ENCODE results near the gene TPSB2. TPM values are rescaled to one million over a fixed set of nuclear protein-coding genes. Genes with fewer than 3 reads are reported as not detected.

Gene TPSB2
- total and polyA plus RNA-seq, 9 of the 15 experiments (the other 6 are each of a cell fraction or from before 2014, with no cell fraction given) = 0.18 TPM; not detected in 8

Other genes with a start within 250 kb of the TPSB2 start
Only the 7 nearest of the 16 such genes appear.
- gene CACNA1H, start 77.1 kb downstream of the TPSB2 start, total RNA-seq (2014; rRNA removed) = 0.04 TPM in 1 of 2 replicates, not detected in the other
- not detected in 2 replicates for gene CACNA1H, start 77.1 kb downstream of the TPSB2 start, total RNA-seq (2014; rRNA removed; fragmentation: Illumina TruSeq; extraction: Trizol)
- gene CACNA1H, start 77.1 kb downstream of the TPSB2 start, total RNA-seq (2015; rRNA removed; fragmentation: Illumina TruSeq; extraction: Trizol) = not detected in 2 replicates
- 0.09 and 0.18 TPM in 2 replicates for gene CACNA1H, start 77.1 kb downstream of the TPSB2 start, total RNA-seq (2021)
- gene CACNA1H, start 77.1 kb downstream of the TPSB2 start, polyA plus RNA-seq (2011; rRNA removed) = 0.10 and 0.11 TPM in 2 replicates
- gene CACNA1H, start 77.1 kb downstream of the TPSB2 start, polyA plus RNA-seq (2014; fragmentation: Illumina TruSeq; extraction: Trizol) = not detected in 2 replicates
- gene CACNA1H, start 77.1 kb downstream of the TPSB2 start, polyA plus RNA-seq (2014; fragmentation: Nextera tagmentation; extraction: Ambion mirVana) = not detected
- not detected in 2 replicates for gene CACNA1H, start 77.1 kb downstream of the TPSB2 start, polyA plus RNA-seq (2014; rRNA removed)
- gene TPSG1, start 4.9 kb downstream of the TPSB2 start, total RNA-seq (2014; rRNA removed) = not detected in 2 replicates
- gene TPSG1, start 4.9 kb downstream of the TPSB2 start, total RNA-seq (2014; rRNA removed; fragmentation: Illumina TruSeq; extraction: Trizol) = not detected in 2 replicates
- not detected in 2 replicates for gene TPSG1, start 4.9 kb downstream of the TPSB2 start, total RNA-seq (2015; rRNA removed; fragmentation: Illumina TruSeq; extraction: Trizol)
- not detected in 2 replicates for gene TPSG1, start 4.9 kb downstream of the TPSB2 start, total RNA-seq (2021)
- gene TPSG1, start 4.9 kb downstream of the TPSB2 start, polyA plus RNA-seq (2011; rRNA removed) = not detected in 2 replicates
- not detected in 2 replicates for gene TPSG1, start 4.9 kb downstream of the TPSB2 start, polyA plus RNA-seq (2014; fragmentation: Illumina TruSeq; extraction: Trizol)
- not detected for gene TPSG1, start 4.9 kb downstream of the TPSB2 start, polyA plus RNA-seq (2014; fragmentation: Nextera tagmentation; extraction: Ambion mirVana)
- not detected in 2 replicates for gene TPSG1, start 4.9 kb downstream of the TPSB2 start, polyA plus RNA-seq (2014; rRNA removed)
- not detected in 2 replicates for gene TPSAB1, start 10.5 kb upstream of the TPSB2 start, total RNA-seq (2014; rRNA removed)
- gene TPSAB1, start 10.5 kb upstream of the TPSB2 start, total RNA-seq (2014; rRNA removed; fragmentation: Illumina TruSeq; extraction: Trizol) = not detected in 2 replicates
- not detected in 2 replicates for gene TPSAB1, start 10.5 kb upstream of the TPSB2 start, total RNA-seq (2015; rRNA removed; fragmentation: Illumina TruSeq; extraction: Trizol)
- gene TPSAB1, start 10.5 kb upstream of the TPSB2 start, total RNA-seq (2021) = 0.31 TPM in 1 of 2 replicates, not detected in the other
- not detected in 2 replicates for gene TPSAB1, start 10.5 kb upstream of the TPSB2 start, polyA plus RNA-seq (2011; rRNA removed)
- not detected in 2 replicates for gene TPSAB1, start 10.5 kb upstream of the TPSB2 start, polyA plus RNA-seq (2014; fragmentation: Illumina TruSeq; extraction: Trizol)
- not detected for gene TPSAB1, start 10.5 kb upstream of the TPSB2 start, polyA plus RNA-seq (2014; fragmentation: Nextera tagmentation; extraction: Ambion mirVana)
- gene TPSAB1, start 10.5 kb upstream of the TPSB2 start, polyA plus RNA-seq (2014; rRNA removed) = not detected in 2 replicates
- not detected in 2 replicates for gene TPSD1, start 25.9 kb upstream of the TPSB2 start, total RNA-seq (2014; rRNA removed)
- not detected in 2 replicates for gene TPSD1, start 25.9 kb upstream of the TPSB2 start, total RNA-seq (2014; rRNA removed; fragmentation: Illumina TruSeq; extraction: Trizol)
- not detected in 2 replicates for gene TPSD1, start 25.9 kb upstream of the TPSB2 start, total RNA-seq (2015; rRNA removed; fragmentation: Illumina TruSeq; extraction: Trizol)
- not detected in 2 replicates for gene TPSD1, start 25.9 kb upstream of the TPSB2 start, total RNA-seq (2021)
- gene TPSD1, start 25.9 kb upstream of the TPSB2 start, polyA plus RNA-seq (2011; rRNA removed) = not detected in 2 replicates
- not detected in 2 replicates for gene TPSD1, start 25.9 kb upstream of the TPSB2 start, polyA plus RNA-seq (2014; fragmentation: Illumina TruSeq; extraction: Trizol)
- not detected for gene TPSD1, start 25.9 kb upstream of the TPSB2 start, polyA plus RNA-seq (2014; fragmentation: Nextera tagmentation; extraction: Ambion mirVana)
- not detected in 2 replicates for gene TPSD1, start 25.9 kb upstream of the TPSB2 start, polyA plus RNA-seq (2014; rRNA removed)
- gene UBE2I, start 79.5 kb upstream of the TPSB2 start, total RNA-seq (2014; rRNA removed) = 64.7 and 104 TPM in 2 replicates
- 103 and 114 TPM in 2 replicates for gene UBE2I, start 79.5 kb upstream of the TPSB2 start, total RNA-seq (2014; rRNA removed; fragmentation: Illumina TruSeq; extraction: Trizol)
- 96.9 and 104 TPM in 2 replicates for gene UBE2I, start 79.5 kb upstream of the TPSB2 start, total RNA-seq (2015; rRNA removed; fragmentation: Illumina TruSeq; extraction: Trizol)
- 208 and 215 TPM in 2 replicates for gene UBE2I, start 79.5 kb upstream of the TPSB2 start, total RNA-seq (2021)
- 132 and 145 TPM in 2 replicates for gene UBE2I, start 79.5 kb upstream of the TPSB2 start, polyA plus RNA-seq (2011; rRNA removed)
- gene UBE2I, start 79.5 kb upstream of the TPSB2 start, polyA plus RNA-seq (2014; fragmentation: Illumina TruSeq; extraction: Trizol) = 222 and 254 TPM in 2 replicates
- gene UBE2I, start 79.5 kb upstream of the TPSB2 start, polyA plus RNA-seq (2014; fragmentation: Nextera tagmentation; extraction: Ambion mirVana) = 10 to 100 TPM; 36.6 to 45.1 TPM
- gene UBE2I, start 79.5 kb upstream of the TPSB2 start, polyA plus RNA-seq (2014; rRNA removed) = 171 and 184 TPM in 2 replicates
- gene BAIAP3, start 103.5 kb upstream of the TPSB2 start, total RNA-seq (2014; rRNA removed) = 2.3 and 4.5 TPM in 2 replicates
- gene BAIAP3, start 103.5 kb upstream of the TPSB2 start, total RNA-seq (2014; rRNA removed; fragmentation: Illumina TruSeq; extraction: Trizol) = 0.06 and 0.18 TPM in 2 replicates
- 0.33 and 1.2 TPM in 2 replicates for gene BAIAP3, start 103.5 kb upstream of the TPSB2 start, total RNA-seq (2015; rRNA removed; fragmentation: Illumina TruSeq; extraction: Trizol)
- gene BAIAP3, start 103.5 kb upstream of the TPSB2 start, total RNA-seq (2021) = 3.3 and 3.4 TPM in 2 replicates
- 0.81 and 1.8 TPM in 2 replicates for gene BAIAP3, start 103.5 kb upstream of the TPSB2 start, polyA plus RNA-seq (2011; rRNA removed)
- 0.34 and 1.1 TPM in 2 replicates for gene BAIAP3, start 103.5 kb upstream of the TPSB2 start, polyA plus RNA-seq (2014; fragmentation: Illumina TruSeq; extraction: Trizol)
- gene BAIAP3, start 103.5 kb upstream of the TPSB2 start, polyA plus RNA-seq (2014; fragmentation: Nextera tagmentation; extraction: Ambion mirVana) = under 1 TPM in 1 of 2 experiments, not detected in 1; 0.03 TPM
- gene BAIAP3, start 103.5 kb upstream of the TPSB2 start, polyA plus RNA-seq (2014; rRNA removed) = 1.5 and 4.5 TPM in 2 replicates
- 74.8 and 100.0 TPM in 2 replicates for gene TSR3, start 121.7 kb upstream of the TPSB2 start, total RNA-seq (2014; rRNA removed)
- gene TSR3, start 121.7 kb upstream of the TPSB2 start, total RNA-seq (2014; rRNA removed; fragmentation: Illumina TruSeq; extraction: Trizol) = 6.7 TPM in 2 replicates
- 29.6 and 31.9 TPM in 2 replicates for gene TSR3, start 121.7 kb upstream of the TPSB2 start, total RNA-seq (2015; rRNA removed; fragmentation: Illumina TruSeq; extraction: Trizol)
- gene TSR3, start 121.7 kb upstream of the TPSB2 start, total RNA-seq (2021) = 50.5 and 53.7 TPM in 2 replicates
- gene TSR3, start 121.7 kb upstream of the TPSB2 start, polyA plus RNA-seq (2011; rRNA removed) = 15.8 and 16.5 TPM in 2 replicates
- gene TSR3, start 121.7 kb upstream of the TPSB2 start, polyA plus RNA-seq (2014; fragmentation: Illumina TruSeq; extraction: Trizol) = 10.3 and 22.1 TPM in 2 replicates
- gene TSR3, start 121.7 kb upstream of the TPSB2 start, polyA plus RNA-seq (2014; fragmentation: Nextera tagmentation; extraction: Ambion mirVana) = 1 to 10 TPM; 1.5 to 2.4 TPM
- 53.3 and 75.7 TPM in 2 replicates for gene TSR3, start 121.7 kb upstream of the TPSB2 start, polyA plus RNA-seq (2014; rRNA removed)

All from K562 (cell line).